Measurements from ENCODE around the gene NGRN. TPM values are rescaled to one million over a fixed set of nuclear protein-coding genes. Genes with fewer than 3 reads are reported as not detected.
A peak's percentile ranks its signal among the peaks of the same experiment; 100 is the strongest.

NGRN gene
- total and polyA plus RNA-seq, 11 donors, result 93.2 to 149 (median 119) TPM

DNA sequence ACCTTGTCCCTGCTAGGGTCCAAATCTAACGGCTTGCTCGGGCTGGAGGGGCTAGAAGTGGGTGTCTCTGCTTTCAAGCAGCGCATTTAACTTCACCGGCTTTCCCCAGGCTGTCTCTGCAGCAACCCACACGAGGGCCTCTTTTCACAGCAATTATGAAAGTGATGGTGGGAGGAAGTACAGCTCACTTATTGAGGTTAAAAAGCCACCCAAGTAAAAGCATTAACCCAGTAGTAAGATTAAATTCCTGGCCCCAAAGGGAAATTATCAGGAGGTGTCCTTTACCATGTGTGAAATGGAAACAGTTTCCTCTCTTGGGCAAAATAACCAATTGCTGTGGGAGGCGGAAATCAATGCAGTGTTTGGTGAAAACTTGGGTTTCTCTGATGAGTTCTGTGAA lies 41.1 kb downstream of the NGRN start:
- intact Hi-C loops (cut with DNase I), result no loop called here
- Histone ChIP-seq H3K36me3 (no peaks in the 10 kb centered on the region), H3K9me3 (no peaks in the 10 kb centered on the region), H3K27ac (peak overlapping the region in 2 of 12 donors; percentile 13 to 17), H3K4me3 (no peak overlapping the region), H3K27me3 (no peaks in the 10 kb centered on the region), H3K4me1 (peaks cover 0 to 18% (median 4%) of the 10 kb centered on the region in 12 donors)
- ATAC-seq (no peak), DNase-seq (no peak)
- 62 to 72% (median 67%) methylated on average over 6 of the region's 6 CpGs for WGBS, 4 donors
- TF ChIP-seq, protein P1, sequence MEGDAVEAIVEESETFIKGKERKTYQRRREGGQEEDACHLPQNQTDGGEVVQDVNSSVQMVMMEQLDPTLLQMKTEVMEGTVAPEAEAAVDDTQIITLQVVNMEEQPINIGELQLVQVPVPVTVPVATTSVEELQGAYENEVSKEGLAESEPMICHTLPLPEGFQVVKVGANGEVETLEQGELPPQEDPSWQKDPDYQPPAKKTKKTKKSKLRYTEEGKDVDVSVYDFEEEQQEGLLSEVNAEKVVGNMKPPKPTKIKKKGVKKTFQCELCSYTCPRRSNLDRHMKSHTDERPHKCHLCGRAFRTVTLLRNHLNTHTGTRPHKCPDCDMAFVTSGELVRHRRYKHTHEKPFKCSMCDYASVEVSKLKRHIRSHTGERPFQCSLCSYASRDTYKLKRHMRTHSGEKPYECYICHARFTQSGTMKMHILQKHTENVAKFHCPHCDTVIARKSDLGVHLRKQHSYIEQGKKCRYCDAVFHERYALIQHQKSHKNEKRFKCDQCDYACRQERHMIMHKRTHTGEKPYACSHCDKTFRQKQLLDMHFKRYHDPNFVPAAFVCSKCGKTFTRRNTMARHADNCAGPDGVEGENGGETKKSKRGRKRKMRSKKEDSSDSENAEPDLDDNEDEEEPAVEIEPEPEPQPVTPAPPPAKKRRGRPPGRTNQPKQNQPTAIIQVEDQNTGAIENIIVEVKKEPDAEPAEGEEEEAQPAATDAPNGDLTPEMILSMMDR (IDR thresholded peaks at IDR 0.05), result no peak
- TF ChIP-seq POLR2A (IDR thresholded peaks at IDR 0.05), result no peak

DNA sequence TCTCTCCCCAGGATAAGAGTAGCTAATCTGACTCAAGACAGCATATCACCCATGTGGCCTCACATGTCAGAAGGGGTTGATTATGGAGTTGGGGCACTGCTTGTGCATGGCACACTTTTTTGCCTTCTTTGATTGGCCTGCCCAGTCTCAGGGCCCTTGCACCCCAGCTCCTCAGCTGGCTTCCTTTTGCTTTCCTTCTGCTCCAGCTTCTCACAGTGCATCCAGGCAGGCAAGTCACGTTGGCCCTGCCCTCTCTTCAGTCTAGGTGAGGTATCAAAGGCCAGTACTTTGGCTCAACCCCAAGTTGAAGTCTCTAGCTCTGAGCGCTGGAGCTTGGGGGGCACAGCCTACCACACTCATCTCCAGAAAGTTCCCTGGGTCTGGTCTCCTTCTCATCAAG lies 42.2 kb downstream of the NGRN start:
- ATAC-seq (no peak), DNase-seq (no peak)
- peaks cover 0 to 13% (median 0%) of the 10 kb centered on the region in 12 donors for H3K4me1 ChIP-seq
- no peak overlapping the region for H3K4me3 ChIP-seq
- no peaks in the 10 kb centered on the region for H3K27me3 ChIP-seq
- H3K9me3 ChIP-seq, result no peaks in the 10 kb centered on the region
- 76 to 94% (median 86%) methylated on average over 2 of the region's 2 CpGs for WGBS, 4 donors
- no peak overlapping the region for H3K27ac ChIP-seq
- TF ChIP-seq, protein P1 (IDR thresholded peaks at IDR 0.05), result no peak
- TF ChIP-seq POLR2A (IDR thresholded peaks at IDR 0.05), result no peak
- H3K36me3 ChIP-seq, result no peaks in the 10 kb centered on the region
- intact Hi-C loops (cut with DNase I), result no loop called here

DNA sequence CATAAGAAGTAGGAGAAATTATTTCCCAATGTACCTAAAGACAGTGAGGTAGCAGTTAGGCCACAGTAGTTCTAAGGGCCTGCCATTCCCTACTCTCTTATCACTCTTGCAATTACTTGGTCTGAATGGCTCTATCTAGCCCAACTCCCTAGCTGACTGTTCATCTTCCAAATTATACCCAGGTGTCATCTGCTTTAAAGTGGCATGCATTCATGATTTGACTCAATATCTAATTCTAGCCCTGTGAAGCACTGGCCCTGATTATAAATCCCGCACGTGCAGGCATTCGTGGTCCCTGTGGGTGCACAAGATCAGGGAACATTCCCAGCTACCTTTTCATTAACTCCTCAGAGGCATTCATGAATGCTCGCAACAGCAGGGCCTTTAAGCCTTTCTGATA lies 43.5 kb downstream of the NGRN start:
- Histone ChIP-seq H3K27ac (no peak overlapping the region), H3K27me3 (no peaks in the 10 kb centered on the region), H3K36me3 (no peaks in the 10 kb centered on the region), H3K4me3 (no peak overlapping the region), H3K4me1 (peaks cover 0 to 13% (median 0%) of the 10 kb centered on the region in 12 donors), H3K9me3 (no peaks in the 10 kb centered on the region)
- WGBS, 4 donors, result 59 to 71% (median 65%) methylated on average over 4 of the region's 4 CpGs
- no peak for DNase-seq
- intact Hi-C loops (cut with DNase I), result no loop called here
- TF ChIP-seq POLR2A (IDR thresholded peaks at IDR 0.05), result no peak
- TF ChIP-seq, protein P1 (IDR thresholded peaks at IDR 0.05), result no peak
- ATAC-seq, result peak in 1 of 4 donors; percentile 31

DNA sequence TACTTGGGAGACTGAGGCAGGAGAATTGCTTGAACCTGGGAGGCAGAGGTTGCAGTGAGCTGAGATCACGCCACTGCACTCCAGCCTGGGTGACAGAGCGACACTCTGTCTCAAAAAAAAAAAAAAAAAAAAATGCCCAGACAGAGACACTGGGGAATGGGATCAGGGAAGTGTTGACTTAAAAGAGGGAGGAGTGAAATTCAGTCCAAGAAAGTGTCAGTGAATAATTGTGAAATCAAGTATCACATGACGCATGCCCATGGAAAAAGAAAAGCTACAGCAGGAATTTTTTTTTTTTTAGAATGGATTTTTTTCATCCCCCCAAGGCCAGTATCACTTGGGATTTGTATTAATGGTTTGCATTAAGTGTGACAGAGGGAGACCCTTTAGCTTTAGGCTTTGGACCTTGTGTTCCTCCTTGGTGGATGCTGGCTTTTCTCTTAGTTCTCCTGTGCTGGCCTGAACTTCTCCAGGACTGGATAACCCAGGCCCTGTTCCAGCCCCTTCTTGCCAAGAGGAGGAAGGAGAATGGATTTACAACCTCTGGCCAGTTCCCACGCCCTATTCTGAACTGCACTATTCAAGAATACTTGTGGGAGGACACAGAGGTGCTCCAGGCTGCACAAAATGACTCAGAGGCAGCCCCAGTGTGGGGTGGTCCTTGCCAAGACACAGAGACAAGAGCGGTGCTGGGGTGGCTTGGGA lies 50.0 kb downstream of the NGRN start:
- Histone ChIP-seq H3K27ac (peak overlapping the region in 11 of 12 donors; percentile 5 to 83 (median 48)), H3K4me3 (no peak overlapping the region), H3K4me1 (peaks cover 0 to 25% (median 15%) of the 10 kb centered on the region in 12 donors), H3K27me3 (no peaks in the 10 kb centered on the region), H3K9me3 (no peaks in the 10 kb centered on the region), H3K36me3 (no peaks in the 10 kb centered on the region)
- DNase-seq (peak; percentile 68 to 85 (median 73)), ATAC-seq (peak; percentile 60 to 93 (median 86))
- 33 to 53% (median 44%) methylated on average over 5 of the region's 5 CpGs for WGBS, 4 donors
- TF ChIP-seq POLR2A (IDR thresholded peaks at IDR 0.05), result no peak
- TF ChIP-seq, protein P1 (IDR thresholded peaks at IDR 0.05), result no peak
- intact Hi-C loops (cut with DNase I), result no loop called here
